ENCODE results near the gene LENG8.
"Not testable (repeated sequence)": the region's sequence is repeated elsewhere in the genome, so short reads cannot be mapped to it uniquely, and the experiment has no call there.

The LENG8 gene

DNA sequence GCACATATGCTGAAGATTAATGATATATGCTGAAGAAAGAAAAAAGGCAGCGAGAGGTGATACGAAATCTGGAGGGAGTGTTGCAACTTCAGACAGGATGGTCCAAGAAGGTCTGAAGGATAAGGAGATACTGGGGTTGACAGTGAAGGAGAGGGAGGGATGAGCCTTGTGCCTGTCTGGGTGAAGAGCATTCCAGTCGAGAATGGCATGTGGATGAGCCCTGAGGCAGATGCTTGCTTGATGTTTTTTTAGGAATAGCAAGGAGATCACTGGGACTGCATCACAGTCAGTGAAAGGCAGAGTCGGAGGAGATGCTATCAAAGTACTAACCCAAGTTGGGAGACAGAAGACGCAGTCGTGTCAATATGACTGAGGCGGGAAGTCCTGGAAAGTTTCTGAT is 40.3 kb downstream of the LENG8 start:
- DNase-seq = no peak

DNA sequence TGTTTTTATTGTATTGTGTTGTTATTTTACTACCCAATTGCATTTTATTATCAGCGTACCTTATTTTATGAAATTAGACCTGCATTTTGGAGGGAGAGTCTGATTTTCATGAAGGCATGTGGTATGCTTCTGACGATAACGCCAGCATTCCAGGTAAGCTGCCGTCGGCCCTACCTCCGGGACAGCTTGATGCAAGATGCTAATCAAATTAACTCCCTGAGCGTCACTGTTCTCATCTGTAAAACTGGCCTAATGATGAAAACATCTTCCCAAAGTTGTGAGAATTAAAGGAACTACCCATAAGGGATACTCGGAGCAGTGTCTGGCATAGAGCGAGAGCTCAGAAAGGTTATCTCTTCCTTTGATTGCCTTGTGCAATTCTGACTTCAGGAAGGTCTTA is 40.8 kb downstream of the LENG8 start:
- no peak for DNase-seq

DNA sequence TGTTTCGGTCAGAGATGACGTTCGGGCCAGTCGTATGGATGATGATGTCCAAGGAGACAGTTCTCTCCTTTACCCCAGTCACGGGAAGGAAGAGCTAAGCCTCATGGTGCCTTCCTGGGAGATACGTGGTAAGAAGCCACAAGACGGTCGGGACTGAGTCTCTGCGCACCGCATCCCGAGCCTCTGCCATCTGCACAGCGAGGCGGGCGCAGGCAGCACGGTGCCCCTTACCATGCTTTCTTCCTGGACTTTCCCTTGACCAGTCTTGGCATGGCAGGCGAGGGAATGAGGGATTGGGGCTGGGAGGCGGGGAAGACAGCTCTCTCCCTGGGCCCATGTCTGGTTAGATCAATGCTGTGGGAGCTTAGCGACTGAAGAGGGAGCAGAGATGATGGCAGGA is 43.6 kb downstream of the LENG8 start:
- no peak for DNase-seq

DNA sequence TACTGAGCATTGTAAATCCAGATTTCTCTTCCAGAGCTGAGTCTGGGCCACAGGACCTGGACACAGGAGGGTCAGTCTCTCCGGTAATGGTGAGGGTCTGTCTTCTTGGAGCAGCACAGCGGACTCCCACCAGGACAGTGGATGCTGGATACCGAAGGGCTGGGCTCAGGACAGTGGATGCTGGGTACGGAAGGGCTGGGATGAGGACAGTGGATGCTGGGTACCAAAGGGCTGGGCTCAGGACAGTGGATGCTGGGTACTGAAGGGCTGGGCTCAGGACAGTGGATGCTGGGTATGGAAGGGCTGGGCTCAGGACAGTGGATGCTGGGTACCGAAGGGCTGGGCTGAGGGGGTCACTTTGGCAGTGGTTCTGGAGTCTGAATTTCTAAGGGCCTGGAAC is 44.1 kb downstream of the LENG8 start:
- DNase-seq = not testable (repeated sequence)

DNA sequence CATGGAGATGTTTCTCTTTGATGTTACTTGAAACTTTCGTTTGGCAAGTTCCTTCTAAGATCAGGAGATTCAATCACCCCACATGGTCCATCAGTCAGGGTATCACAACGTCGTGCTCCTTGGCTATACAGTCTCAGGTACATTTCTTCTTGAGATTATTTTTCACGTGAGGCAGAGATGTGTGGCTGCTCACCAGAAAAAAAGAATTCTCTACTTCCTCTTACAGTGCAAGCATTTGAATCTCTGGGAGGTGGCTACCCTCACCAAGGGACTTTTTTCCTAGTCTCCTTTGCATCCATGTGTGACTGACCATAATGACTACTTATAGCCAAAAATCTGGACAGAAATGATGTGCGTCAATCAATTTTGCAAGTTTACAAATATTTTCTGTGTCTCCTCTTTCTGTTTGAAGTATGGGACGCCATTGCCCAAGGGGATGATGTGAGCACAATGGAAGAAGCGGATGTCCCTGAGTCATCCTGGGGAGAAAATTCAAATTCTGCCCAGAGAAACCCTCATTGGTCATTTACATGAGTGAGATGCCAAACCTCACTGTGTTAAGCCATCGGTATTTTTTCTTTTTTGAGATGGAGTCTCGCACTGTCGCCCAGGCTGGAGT is 45.1 kb downstream of the LENG8 start:
- peak; percentile 37 for DNase-seq

DNA sequence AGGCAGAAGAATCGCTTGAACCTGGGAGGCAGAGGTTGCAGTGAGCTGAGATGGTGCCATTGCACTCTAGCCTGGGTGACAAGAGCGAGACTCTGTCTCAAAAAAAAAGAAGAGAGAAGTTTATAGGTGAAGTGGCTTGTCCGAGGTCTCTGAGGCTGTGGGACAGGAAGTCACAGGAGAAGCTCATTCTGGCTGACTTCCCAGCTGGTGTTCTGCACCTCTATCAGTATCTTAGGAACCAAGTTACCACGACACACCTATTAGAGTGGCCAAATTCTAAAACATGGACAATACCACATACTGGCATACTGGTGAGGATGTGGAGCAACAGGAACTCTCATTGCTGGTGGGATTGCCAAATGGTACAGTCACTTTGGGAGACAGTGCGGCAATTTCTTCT is 46.3 kb downstream of the LENG8 start:
- DNase-seq = not testable (repeated sequence)

DNA sequence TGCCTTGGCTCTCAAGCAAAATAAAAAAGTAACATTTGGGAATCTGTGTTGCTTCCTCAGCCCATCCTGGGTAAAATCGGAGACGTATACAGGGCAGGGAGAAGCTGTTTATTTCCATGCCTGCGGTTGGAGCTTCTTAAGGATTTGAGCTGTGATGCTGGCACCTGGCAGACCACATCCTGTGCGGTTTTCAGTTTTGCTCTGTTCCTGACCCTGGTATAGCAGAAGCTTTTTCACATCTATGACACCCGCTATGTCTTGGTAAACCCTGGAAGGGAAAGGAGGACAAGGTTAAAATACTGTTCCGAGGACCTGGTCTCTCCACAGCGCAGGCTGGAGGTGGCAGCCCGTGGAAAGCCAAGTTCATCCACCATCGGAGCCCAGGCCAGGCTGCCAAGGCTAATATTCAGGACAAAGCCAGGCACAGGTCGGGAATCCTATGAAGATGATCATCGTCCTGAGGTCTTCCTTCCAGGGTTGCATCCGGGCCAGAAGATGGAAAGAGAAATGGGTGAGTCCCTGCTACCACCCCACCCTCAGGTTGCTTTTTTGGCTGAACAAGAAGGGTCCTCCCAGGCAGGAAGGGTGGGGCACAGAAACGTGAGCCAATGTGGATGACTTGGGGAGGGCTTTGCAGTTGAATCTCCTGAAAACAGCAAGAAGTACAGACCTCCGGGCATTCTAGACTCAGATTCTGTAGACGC is 48.9 kb downstream of the LENG8 start:
- not testable (repeated sequence) for DNase-seq

DNA sequence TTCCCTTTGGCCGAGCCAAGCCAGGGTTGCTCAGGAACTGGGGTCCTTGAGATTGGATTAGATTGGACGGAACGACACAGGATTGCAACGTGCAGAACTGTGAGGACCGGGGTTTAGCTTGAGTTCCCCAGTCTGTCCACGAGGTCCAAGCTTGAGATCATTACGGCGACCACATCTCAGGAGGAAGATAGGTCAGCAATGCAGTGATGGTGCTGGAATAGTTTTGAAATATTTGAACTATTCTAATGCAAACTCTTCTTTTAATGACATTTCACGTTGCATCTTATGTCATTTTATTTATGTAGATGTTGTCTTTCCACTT is 49.4 kb downstream of the LENG8 start:
- DNase-seq = peak; percentile 35

DNA sequence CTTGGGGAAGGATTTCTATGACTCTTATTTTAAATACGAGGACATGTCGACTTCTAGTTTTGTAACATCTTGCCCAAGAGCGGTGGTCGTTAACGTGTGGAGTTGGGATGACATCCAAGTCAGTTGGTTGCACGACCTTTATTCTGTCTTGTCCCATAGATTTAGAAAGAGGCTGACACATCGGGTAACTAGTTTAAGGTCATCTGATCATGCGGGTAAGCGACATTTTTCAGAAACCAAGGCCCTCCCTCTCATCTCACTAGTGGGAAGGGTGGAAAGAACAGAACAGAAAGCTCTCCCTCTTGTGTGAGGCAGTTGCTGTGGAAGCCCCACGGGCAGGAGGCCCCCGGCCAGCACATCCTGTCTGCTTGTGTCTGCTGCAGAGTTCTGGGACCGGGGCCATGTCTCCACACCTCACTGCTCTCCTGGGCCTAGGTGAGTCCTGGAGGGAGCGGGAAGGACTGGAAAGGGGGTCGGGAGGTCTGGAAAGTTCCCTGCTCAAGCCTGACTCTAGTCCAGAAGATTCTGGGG is 53.6 kb downstream of the LENG8 start, which contains the start of gene LAIR2:
Gene LAIR2 (plus strand): TSS at position 314 of the 531 bp plus-strand sequence. CDS start 88 bp downstream, at position 402.
- DNase-seq = no peak

DNA sequence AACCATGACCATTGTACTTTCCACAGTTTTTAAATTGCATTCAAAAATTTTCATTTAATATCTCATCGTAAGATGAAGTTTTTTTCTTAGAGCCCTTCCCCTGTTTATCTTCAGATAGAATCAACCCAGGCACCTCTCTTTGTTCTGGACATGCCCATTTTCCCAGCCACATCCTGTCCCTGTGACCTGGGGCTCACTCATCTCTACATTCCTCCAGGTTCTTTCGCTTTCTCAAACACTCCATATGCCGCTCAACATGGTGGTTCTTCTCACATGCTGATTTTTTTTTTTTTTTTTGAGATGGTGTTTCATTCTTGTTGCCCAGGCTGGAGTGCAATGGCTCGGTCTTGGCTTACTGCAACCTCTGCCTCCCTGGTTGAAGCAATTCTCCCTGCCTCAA is 56.5 kb downstream of the LENG8 start:
- DNase-seq = not testable (repeated sequence)

DNA sequence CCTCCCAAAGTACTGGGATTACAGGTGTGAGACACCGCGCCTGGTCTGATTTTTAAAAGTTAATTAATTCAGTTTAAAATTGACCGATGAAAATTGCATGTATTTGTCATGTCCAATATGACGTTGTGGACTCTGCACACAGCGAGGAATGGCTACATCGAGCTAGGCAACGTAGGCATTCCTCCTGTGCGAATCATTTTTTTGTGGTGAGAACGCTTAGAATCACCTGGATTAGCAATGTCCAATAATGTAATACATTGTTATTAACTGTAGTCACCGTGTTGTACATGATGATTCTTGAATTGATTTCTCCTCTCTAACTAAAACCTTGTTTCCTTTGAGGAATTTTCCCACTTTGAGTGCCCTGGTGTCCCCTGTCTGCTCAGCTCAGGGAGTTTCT is 57.1 kb downstream of the LENG8 start:
- no peak for DNase-seq

DNA sequence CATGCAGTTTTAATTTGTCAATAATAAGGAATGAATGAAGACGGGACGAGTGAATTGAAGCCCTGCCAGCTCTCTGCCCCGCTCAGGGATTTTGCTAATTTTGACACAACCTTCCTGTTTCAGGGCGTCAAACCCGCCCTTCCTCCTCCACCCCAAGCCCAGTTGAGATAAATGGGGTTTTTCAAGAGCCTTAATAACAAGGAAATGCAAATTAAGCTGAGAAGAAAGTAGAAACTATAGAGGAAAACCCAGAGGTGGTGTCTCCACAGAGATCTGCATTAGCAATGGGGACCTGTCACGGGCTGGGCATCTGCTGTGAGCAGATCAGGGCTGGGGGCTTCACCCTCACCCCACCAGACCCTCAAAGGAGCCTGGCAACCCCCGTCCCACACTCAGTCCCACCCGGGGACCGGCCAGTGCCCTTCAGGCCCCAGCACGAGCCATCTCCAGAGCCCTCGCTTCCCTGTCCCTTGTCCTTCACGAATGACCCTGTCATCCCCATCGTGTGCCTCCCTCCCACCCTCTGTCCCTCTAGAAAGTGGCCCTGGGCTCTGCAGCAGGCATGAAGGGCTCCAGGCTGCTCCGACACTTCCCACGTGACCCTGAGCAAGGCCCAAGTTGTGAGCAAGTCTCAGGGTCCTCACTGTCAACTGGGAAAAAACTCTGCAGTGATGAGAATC is 58.2 kb downstream of the LENG8 start:
- DNase-seq = not testable (repeated sequence)

DNA sequence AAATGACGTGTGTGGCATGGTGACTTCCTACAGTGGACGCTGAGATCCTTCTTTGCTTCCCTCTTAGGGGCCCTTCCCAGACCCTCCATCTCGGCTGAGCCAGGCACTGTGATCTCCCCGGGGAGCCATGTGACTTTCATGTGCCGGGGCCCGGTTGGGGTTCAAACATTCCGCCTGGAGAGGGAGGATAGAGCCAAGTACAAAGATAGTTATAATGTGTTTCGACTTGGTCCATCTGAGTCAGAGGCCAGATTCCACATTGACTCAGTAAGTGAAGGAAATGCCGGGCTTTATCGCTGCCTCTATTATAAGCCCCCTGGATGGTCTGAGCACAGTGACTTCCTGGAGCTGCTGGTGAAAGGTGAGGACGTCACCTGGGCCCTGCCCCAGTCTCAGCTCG is 58.8 kb downstream of the LENG8 start:
- DNase-seq = no peak

DNA sequence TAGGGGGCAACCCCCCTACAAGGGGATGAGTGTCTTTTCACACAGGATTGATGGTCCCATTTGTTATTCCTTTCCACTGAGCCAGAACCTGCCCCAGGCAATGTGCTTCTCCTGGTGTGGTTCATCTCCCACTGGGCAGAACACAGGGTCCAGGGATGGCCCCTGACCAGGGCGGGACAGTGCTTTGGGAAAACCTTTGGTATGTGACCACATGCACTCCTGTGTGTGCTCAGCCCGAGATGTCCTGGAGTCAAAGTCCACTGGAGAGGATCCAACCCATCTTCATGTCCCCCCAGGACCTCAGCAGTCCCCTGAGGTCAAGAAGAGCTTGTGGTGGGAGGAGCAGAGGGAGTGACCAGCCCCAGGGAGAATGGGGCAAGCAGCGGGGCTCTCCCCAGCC is 59.5 kb downstream of the LENG8 start:
- not testable (repeated sequence) for DNase-seq

DNA sequence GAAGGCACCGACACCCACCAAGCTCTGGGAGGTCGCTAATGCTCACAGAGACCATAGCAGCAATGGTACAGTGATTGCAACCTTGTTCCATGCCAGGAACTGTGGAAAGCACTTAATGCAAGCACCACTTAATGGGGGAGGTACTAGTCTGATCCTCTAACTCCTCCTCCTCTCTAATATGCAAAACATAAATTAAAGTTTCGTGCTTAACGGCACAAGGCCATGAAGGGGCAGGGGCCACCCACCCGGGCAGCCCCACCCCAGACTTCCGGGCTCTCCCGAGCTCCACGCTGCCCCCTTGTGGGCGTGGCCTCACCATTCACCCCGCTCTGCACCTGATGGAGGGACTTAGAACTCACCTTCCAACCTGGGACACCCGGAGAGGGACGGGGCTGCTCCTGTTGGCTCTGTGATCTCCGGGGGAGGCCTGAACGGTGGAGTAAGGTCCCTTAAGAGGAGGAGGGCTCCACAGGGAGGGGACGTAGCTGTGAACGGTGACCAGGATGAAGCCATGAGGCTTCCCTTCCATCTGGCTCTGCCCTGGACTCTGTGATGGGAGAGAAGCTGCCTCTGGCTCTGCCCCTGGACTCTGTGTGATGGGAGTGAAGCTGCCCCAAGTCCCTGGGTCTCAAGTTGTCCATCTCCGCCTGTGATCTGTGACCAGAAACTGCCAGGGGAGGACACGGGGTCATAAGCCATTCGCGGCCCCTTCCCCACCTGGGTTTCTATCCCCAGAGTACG is 60.4 kb downstream of the LENG8 start:
- not testable (repeated sequence) for DNase-seq

All from inflammatory macrophage treated with lipopolysaccharide for 4 hours (primary cell).